HepG2 (cell line): ENCODE data around the gene WEE1. TPM values are rescaled to one million over a fixed set of nuclear protein-coding genes. Genes with fewer than 3 reads are reported as not detected.

Experiments
- ARID2 ChIP-seq: sonication (generic); formaldehyde crosslinking; IDR thresholded peaks from 2 replicates; pipeline ENCODE4 v1.8.1; 2022; ENCODE audit warnings: mild to moderate bottlenecking, missing genetic modification reagents, borderline replicate concordance
- ATF7 ChIP-seq, 2 experiments: fragments of 450-650 bp in 1 of 2; sonication (generic) in 1 of 2; formaldehyde crosslinking in 1 of 2; IDR thresholded peaks; 2 replicates each; pipeline versions ENCODE4 v1.4.0 to v1.6.1; 2016 to 2020; ENCODE audit warnings: antibody characterized with exemption in 1 of 2, mild to moderate bottlenecking in 1 of 2, missing genetic modification reagents in 1 of 2
- CAMTA2 ChIP-seq: sonication (generic); formaldehyde crosslinking; IDR thresholded peaks from 2 replicates; pipeline ENCODE4 v1.4.0; 2020; ENCODE audit warnings: mild to moderate bottlenecking, missing genetic modification reagents, borderline replicate concordance
- CEBPZ ChIP-seq: IDR thresholded peaks from 2 replicates; pipeline ENCODE4 v1.6.1; 2012; ENCODE audit warnings: low read length, improper control_type of control experiment
- EHMT2 ChIP-seq: fragments of 200-600 bp; sonication (generic); IDR thresholded peaks from 2 replicates; pipeline ENCODE4 v1.7.0; 2017; ENCODE audit warnings: antibody characterized with exemption, low read depth, low read length, borderline replicate concordance
- GABPB1 ChIP-seq: IDR thresholded peaks from 2 replicates; pipeline ENCODE4 v1.6.1; 2016; ENCODE audit warnings: mild to moderate bottlenecking, missing genetic modification reagents, moderate library complexity, missing compliant biosample characterization
- HES4 ChIP-seq: sonication (generic); formaldehyde crosslinking; IDR thresholded peaks from 2 replicates; pipeline ENCODE4 v1.9.0; 2021; ENCODE audit warnings: mild to moderate bottlenecking, missing genetic modification reagents, borderline replicate concordance
- PHF21A ChIP-seq: sonication (generic); formaldehyde crosslinking; IDR thresholded peaks from 2 replicates; pipeline ENCODE4 v1.5.0; 2020; ENCODE audit warnings: mild to moderate bottlenecking, missing genetic modification reagents
- THYN1 ChIP-seq: sonication (generic); formaldehyde crosslinking; IDR thresholded peaks from 2 replicates; pipeline ENCODE4 v1.8.1; 2023; ENCODE audit warnings: low read depth, mild to moderate bottlenecking, moderate library complexity, missing genetic modification reagents, borderline replicate concordance
- ZNF275 ChIP-seq: sonication (generic); formaldehyde crosslinking; IDR thresholded peaks from 2 replicates; pipeline ENCODE4 v1.8.0; 2022; ENCODE audit warnings: missing genetic modification reagents, mild to moderate bottlenecking, inconsistent platforms, borderline replicate concordance
- ZNF431 ChIP-seq: sonication (generic); formaldehyde crosslinking; IDR thresholded peaks from 2 replicates; pipeline ENCODE4 v1.9.0; 2022; ENCODE audit warnings: missing genetic modification reagents, low read depth, mild to moderate bottlenecking, borderline replicate concordance
- ZNF503 ChIP-seq: sonication (generic); formaldehyde crosslinking; IDR thresholded peaks from 2 replicates; pipeline ENCODE4 v1.4.0; 2020; ENCODE audit warnings: missing genetic modification reagents
- ZNF546 ChIP-seq: sonication (generic); formaldehyde crosslinking; conservative IDR thresholded peaks from 2 replicates; pipeline ENCODE4 v1.8.1; 2023; ENCODE audit warnings: mild to moderate bottlenecking, missing genetic modification reagents
- polyA plus RNA-seq, 8 experiments: library from polyadenylated mRNA; depleted of rRNA in 3 of 8; stranded (reverse) in 7 of 8; unstranded in 1 of 8; fragments of >200 nt; fragmentation: Illumina TruSeq in 4 of 8; extraction: Trizol in 4 of 8; gene quantifications; 2 replicates each; pipeline versions ENCODE4 v1.2.1 to v1.2.3, GENCODE V29; 2011 to 2016; ENCODE audit warnings: low read depth in 4 of 8, missing spikeins in 1 of 8, mixed read lengths in 1 of 8; ENCODE audit not compliant: insufficient read depth in 1 of 8
- total RNA-seq, 5 experiments: library from RNA; depleted of rRNA; stranded (reverse); fragments of >200 nt; fragmentation: Illumina TruSeq; extraction: Trizol; gene quantifications; 2 replicates each; pipeline ENCODE4 v1.2.3, GENCODE V29; 2016; ENCODE audit warnings: low read depth in 1 of 5
- TF ChIP-seq, protein P1 (sequence below): conservative IDR thresholded peaks from 2 replicates; pipeline ENCODE4 v1.6.1; 2018; ENCODE audit warnings: missing genetic modification reagents
- TF ChIP-seq, protein P2 (sequence below): sonication (generic); formaldehyde crosslinking; conservative IDR thresholded peaks from 2 replicates; pipeline ENCODE4 v1.4.0; 2020; ENCODE audit warnings: missing genetic modification reagents

The WEE1 gene
- total and polyA plus RNA-seq, 2 of the 13 experiments (the other 11 are each of a cell fraction or from before 2014, with no cell fraction given): 31.4 to 63.7 TPM

- TF ChIP-seq ZNF275 (no peak), THYN1 (CRISPR knock-in tag) (no peak), ARID2 (CRISPR knock-in tag) (no peak), ATF7 (IDR thresholded peaks at IDR 0.05) (no peak), ATF7 (CRISPR knock-in tag; IDR thresholded peaks at IDR 0.05) (no peak), HES4 (CRISPR knock-in tag) (no peak), GABPB1 (CRISPR knock-in tag) (peak; percentile 78), CAMTA2 (CRISPR knock-in tag) (no peak), CEBPZ (no peak), ZNF546 (CRISPR knock-in tag) (no peak), ZNF503 (peak; percentile 19; the same call in 1 of the 2 replicates), EHMT2 (no peak), PHF21A (no peak; the same call in 1 of the 2 replicates), ZNF431 (CRISPR knock-in tag) (0 out of 2 replicates have a peak, but pooled peaks have one; percentile 33)
- TF ChIP-seq, protein P1, sequence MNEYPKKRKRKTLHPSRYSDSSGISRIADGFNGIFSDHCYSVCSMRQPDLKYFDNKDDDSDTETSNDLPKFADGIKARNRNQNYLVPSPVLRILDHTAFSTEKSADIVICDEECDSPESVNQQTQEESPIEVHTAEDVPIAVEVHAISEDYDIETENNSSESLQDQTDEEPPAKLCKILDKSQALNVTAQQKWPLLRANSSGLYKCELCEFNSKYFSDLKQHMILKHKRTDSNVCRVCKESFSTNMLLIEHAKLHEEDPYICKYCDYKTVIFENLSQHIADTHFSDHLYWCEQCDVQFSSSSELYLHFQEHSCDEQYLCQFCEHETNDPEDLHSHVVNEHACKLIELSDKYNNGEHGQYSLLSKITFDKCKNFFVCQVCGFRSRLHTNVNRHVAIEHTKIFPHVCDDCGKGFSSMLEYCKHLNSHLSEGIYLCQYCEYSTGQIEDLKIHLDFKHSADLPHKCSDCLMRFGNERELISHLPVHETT (CRISPR knock-in tag): no peak
- TF ChIP-seq, protein P2, sequence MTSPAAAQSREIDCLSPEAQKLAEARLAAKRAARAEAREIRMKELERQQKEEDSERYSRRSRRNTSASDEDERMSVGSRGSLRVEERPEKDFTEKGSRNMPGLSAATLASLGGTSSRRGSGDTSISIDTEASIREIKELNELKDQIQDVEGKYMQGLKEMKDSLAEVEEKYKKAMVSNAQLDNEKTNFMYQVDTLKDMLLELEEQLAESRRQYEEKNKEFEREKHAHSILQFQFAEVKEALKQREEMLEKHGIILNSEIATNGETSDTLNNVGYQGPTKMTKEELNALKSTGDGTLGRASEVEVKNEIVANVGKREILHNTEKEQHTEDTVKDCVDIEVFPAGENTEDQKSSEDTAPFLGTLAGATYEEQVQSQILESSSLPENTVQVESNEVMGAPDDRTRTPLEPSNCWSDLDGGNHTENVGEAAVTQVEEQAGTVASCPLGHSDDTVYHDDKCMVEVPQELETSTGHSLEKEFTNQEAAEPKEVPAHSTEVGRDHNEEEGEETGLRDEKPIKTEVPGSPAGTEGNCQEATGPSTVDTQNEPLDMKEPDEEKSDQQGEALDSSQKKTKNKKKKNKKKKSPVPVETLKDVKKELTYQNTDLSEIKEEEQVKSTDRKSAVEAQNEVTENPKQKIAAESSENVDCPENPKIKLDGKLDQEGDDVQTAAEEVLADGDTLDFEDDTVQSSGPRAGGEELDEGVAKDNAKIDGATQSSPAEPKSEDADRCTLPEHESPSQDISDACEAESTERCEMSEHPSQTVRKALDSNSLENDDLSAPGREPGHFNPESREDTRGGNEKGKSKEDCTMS (CRISPR knock-in tag): no peak
These were observed 33.5 kb downstream of the WEE1 start (continued) for GRCh38 chr11:9606809-9607510.
